A673 (cell line): ENCODE measurements around the gene KIAA0586.

Source experiments
- CTCF ChIP-seq: fragments of 300-800, 200-600 bp; sonication (generic); conservative IDR thresholded peaks from 2 replicates; pipeline ENCODE4 v1.5.1; 2017; ENCODE audit warnings: low read depth, mild to moderate bottlenecking, antibody characterized with exemption, low read length, moderate library complexity, mixed read lengths
- EZH2 ChIP-seq: fragments of 200-600 bp; sonication (generic); IDR thresholded peaks from 2 replicates; pipeline ENCODE4 v1.6.1; 2017; ENCODE audit warnings: borderline replicate concordance, low read depth, mild to moderate bottlenecking, mixed read lengths, antibody characterized with exemption, low read length; ENCODE audit not compliant: poor library complexity, severe bottlenecking

GRCh38 chr14:58455593-58456265, 28.2 kb downstream of the KIAA0586 start:
- TF ChIP-seq CTCF (no peak), EZH2 (no peak)
